Esophagus mucosa (tissue), 1 donor: ENCODE measurements around the gene TRIM4. TPM values are rescaled to one million over a fixed set of nuclear protein-coding genes. Genes with fewer than 3 reads are reported as not detected.
"Not testable (repeated sequence)": the region's sequence is repeated elsewhere in the genome, so short reads cannot be mapped to it uniquely, and the experiment has no call there.

Experiments used
- ATAC-seq: fragments of 200-7000 bp; cut with Tn5 transposase; one replicate; pipeline ENCODE4 v1.9.1; 2020
- total RNA-seq: library from RNA; stranded (reverse); gene quantifications from one replicate; pipeline ENCODE4 v1.2.4, GENCODE V29; 2023
- donor health status: DM: yes; HTN: yes; CAD: no.

TRIM4 gene
- total RNA-seq, 1 donor from 2014 or later: 13.9 TPM

DNA sequence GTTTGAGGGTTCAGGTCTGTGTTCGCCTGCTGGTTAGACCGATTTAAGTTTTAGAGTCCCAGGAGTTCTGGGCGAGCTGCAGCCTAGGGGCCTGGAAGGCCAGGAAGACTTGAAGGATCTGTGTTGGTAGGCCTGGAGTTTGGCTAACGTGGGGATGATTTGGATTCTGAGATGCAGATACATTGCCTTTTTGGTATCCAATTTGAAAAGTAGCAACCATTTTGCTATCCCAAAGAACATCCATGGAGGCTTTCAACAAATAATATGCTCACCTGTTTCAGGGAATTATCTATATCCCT lies 433 bp upstream of the TRIM4 start:
- ATAC-seq: no peak

- no peak for ATAC-seq
These were observed 8.4 kb downstream of the TRIM4 start for GRCh38 chr7:99910976-99911375.

DNA sequence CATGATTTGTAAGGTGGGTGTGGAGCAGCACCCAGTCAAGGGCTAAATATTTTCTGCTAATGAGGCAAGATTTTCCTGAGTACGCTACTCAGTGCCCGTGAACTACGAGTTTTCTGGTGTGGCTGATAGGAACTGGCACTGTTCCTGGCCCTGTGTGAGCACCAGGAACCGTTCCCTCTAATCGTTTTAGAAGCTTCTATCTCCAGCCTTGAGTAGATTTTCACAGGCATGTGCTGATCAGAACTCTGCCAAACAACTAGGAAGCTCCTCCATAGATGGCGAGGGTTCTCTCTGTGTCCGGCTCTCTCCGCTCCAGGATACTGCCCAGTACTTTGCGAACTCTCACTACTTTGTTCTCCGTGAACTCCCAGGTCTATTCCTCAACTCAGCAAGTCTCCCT lies 17.7 kb downstream of the TRIM4 start:
- no peak for ATAC-seq

- no peak for ATAC-seq
These were observed 19.4 kb downstream of the TRIM4 start for GRCh38 chr7:99899830-99900519.

- no peak for ATAC-seq
These were observed 20.5 kb downstream of the TRIM4 start for GRCh38 chr7:99898836-99899235.

- no peak for ATAC-seq
These were observed 21.3 kb downstream of the TRIM4 start for GRCh38 chr7:99898023-99898357.

GRCh38 chr7:99897322-99898022 lies 21.9 kb downstream of the TRIM4 start:
- no peak for ATAC-seq

GRCh38 chr7:99894738-99895137 lies 24.6 kb downstream of the TRIM4 start:
- no peak for ATAC-seq

DNA sequence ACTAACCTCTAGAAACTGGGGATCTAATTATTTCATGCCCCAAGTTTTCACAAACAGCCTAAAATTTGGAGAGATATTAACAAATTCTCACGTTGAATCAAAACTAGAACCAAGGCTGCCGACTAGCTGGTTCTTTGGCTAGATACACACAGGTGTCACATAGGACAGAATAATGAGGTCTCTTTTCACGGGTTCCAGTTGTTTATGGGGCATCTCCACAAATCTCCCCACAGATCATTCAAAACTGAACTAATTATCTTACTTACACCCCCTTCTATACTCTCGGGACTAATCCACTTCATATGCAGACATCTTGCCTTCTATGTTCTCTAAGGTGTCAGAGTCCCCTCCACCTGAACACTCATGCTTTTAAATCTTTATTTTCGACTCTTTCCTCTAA lies 26.1 kb downstream of the TRIM4 start:
- ATAC-seq: no peak

DNA sequence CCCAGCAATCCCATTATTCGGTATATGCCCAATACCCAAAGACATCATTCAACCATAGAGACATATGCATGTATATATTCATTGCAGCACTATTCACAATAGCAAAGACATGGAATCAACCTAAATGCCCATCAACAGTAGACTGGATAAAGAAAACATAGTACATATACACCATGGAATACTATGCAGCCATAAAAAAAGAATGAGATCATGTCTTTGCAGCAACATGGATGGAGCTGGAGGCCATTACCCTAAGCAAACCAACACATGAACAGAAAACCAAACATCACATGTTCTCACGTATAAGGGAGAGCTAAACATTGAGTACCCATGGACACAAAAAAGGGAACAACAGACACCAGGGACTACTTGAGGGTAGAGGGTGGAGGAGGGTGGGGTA lies 29.0 kb downstream of the TRIM4 start:
- not testable (repeated sequence) for ATAC-seq

GRCh38 chr7:99888366-99888765 lies 31.0 kb downstream of the TRIM4 start:
- ATAC-seq: not testable (repeated sequence)

GRCh38 chr7:99881370-99881769 lies 38.0 kb downstream of the TRIM4 start:
- no peak for ATAC-seq

- no peak for ATAC-seq
These were observed 42.4 kb downstream of the TRIM4 start, which contains the start of gene OR2AE1 for GRCh38 chr7:99876933-99877332. OR2AE1 (minus strand) TSS chr7:99877033; CDS start chr7:99877033, 0 bp downstream.

DNA sequence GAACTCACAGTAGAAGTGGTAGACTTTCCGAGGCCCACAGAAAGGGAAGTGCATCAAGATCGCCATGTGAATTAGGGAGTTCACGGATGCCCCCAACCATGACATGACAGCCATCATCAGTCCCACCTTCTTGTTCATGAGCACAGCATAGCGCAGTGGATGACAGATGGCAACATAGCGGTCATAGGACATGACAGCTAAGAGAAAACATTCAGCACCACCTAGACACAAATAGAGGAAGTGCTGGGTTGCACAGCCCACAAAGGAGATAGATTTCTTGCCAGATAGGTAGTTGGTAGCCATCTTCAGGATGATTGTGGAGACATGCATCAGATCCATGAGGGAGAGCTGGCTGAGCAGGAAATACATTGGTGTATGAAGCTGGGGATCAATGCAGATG lies 42.8 kb downstream of the TRIM4 start:
- no peak for ATAC-seq

DNA sequence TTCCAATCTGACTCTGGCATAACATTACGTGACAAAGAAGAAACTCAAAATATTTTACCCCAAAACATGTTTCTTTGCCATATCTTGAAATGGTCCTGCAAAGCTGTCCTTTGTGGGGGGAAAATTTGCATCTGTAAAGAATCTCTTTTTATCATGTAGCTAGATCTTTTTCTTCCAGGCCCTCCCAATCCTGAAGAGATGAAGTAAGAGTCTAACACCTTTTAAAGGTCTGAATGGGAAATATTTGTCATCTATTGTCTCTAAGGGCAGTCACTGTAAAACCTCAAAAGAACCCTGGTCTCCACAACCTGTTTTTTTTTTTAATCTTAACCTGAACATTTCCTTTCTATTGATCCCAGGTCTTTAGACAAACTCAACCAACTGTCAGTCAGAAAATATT lies 51.1 kb downstream of the TRIM4 start:
- no peak for ATAC-seq

DNA sequence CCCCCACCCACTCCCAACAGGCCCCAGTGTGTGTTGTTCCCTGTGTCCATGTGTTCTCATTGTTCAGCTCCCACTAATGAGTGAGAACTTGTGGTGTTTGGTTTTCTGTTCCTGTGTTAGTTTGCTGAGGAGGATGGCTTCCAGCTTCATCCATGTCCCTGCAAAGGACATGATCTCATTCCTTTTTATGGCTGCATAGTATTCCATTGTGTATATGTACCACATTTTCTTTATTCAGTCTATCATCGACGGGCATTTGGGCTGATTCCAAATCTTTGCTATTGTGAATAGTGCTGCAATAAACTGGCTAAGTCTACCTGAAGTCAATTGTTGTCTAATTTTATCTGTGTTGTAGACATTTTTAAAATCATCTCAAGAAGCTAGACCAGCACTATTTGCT lies 51.9 kb downstream of the TRIM4 start:
- not testable (repeated sequence) for ATAC-seq

DNA sequence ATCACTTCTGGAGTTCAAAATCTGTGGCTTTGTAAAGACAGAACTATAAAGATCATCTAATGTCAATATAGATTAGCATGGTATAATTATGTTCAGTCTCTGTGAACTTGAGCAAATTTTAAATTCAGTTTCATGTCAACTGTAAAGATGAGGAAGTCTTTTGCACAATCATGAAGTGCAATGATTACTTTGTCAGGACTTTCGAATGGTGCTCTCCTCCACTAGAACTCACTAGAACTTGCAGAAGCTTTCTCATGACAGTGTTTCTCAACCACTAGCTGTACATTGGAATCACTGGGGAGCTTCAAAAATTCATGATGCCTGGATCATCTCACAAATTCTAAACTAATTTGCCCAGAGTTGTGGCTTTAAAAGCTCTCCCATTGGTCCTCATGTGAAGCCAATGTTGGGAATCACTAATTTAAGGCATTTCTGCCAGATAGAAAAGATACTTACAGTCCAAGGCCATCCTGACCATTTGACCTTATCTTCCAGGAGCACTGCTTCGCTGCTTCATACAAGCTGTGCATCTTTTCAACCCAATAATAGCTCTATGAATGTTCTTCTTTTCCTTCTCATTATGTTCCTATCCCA lies 55.4 kb downstream of the TRIM4 start:
- ATAC-seq: no peak

DNA sequence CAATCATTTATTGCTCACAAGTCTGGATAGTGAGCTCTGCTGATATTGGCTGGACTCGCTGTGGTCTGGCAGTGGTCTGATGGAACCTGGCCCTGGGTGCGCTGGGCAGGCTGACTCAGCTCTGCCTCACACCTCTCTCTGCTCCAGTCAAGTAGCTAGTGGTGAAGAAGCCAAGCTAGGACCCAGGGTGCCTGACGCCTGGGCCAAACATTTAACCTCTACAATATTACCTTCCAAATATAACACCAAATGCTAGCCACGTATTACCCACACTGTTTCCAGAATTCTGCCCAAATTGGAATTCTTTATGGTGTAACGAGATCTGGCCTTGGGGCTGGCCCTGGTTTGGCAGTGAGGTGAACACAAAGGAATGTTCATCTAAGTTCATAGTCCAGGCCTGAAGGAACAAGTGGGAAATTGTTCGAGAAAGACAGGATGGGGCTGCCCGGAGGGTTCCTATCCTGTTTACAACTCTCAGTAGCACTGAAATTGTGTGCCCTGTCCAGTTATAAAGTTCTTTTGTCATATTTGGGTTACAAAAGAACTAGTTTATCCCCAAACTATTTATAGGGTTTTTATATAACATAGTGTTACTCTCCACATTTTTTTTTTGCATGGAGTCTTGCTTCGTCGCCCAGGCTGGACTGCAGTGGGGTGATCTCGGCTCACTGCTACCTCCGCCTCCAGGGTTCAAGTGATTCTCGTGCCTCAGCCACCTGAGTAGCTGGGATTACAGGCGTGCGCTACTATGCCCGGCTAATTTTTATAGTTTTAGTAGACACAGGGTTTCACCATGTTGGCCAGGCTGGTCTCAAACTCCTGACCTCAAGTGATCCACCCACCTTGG lies 58.8 kb downstream of the TRIM4 start:
- peak; percentile 20 for ATAC-seq

DNA sequence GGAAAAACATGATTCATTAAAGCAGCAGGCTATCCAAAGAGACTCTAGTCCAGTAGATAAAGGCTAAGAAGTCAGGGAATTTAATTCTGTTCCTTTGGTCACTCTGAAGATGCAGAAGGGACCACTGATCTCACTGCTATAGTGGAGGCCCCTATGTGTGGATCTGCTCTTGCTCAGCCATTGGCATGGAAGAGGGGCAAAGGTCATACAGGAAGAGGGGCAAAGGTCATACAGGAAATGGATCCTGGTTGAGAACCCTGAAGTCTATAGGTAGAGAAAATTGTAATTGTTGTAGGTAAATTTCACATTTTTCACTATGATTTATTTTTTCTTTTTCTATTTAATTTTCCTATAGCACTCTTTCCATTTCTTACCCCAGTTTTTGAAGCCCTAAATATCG lies 64.1 kb downstream of the TRIM4 start:
- no peak for ATAC-seq

GRCh38 chr7:99848420-99849216 lies 70.7 kb downstream of the TRIM4 start:
- peak; percentile 69 for ATAC-seq

DNA sequence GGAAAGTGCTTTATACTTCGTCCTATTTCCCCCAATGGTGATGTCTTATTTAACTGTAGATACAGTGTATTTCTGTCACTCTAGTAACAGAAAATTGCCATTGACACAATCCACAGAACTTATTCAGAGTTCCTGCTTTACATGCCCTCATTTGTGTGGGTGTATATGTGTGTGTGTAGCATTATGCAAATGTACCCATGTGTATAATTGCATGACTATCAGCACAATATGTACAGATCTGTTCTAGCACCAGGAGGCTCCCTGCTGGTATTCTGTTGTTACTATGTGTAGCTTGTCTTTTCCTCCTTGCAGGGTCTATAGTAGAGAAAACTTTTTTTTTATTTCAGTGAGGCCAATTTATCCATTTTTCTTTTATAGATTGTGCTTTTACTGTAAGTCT lies 75.0 kb downstream of the TRIM4 start:
- ATAC-seq: no peak

DNA sequence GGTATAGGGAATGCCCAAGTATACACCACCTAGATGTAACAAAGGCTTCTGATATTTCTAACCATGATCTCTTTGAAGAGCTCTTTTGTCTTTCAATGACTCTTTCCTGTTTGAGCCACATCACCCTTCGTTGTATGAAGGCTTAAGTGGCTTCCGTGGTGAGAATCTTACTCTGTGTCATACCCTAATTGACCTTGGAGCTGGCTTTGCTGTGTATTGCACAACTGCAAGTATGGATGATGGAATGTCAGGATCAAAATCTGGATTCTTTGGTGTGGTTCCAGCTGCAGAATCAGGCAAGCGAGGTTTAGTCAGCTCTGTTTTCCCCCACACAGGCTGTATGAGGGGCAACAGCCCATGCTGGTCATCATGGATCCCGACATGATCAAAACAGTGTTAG lies 75.5 kb downstream of the TRIM4 start:
- ATAC-seq: peak; percentile 24
